ENCODE data around the gene PHKB. TPM values are rescaled to one million over a fixed set of nuclear protein-coding genes. Genes with fewer than 3 reads are reported as not detected.

Gene PHKB
- total RNA-seq, 4 donors from 2014 or later, result 19.8 to 29.6 (median 25.2) TPM

DNA sequence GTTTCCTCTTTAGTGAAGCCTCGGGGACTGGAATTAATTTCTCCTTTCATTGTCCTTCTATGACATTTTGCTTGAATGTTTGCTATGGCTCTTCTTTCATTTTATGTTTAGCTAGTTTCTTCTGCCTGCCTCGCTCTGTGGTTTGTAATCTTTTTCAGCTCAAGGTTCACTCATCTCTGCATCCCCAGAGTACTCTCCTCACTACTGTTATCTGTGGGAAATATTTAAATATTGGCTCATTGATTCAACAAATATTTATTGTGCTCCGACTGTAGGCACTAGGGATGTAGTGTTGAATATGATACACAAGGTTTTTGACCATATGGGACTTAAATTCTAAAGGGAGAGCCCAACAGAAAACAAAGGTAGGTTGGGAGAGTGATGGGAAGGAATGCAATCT, 195.9 kb downstream of the PHKB start:
- no peak for DNase-seq (ENCODE audit: low spot score in 2 of 2)
- H3K4me3 ChIP-seq (ENCODE audit: low read depth, poor library complexity, severe bottlenecking), result no peak overlapping the region
- intact Hi-C loops (cut with DNase I; ENCODE audit: low total_unique reads), result no loop called here
- WGBS, 2 donors, result 92 to 98% methylated on average over 3 of the region's 3 CpGs
- TF ChIP-seq CTCF (IDR thresholded peaks at IDR 0.05) (no peak), POLR2A (IDR thresholded peaks at IDR 0.05) (no peak)

DNA sequence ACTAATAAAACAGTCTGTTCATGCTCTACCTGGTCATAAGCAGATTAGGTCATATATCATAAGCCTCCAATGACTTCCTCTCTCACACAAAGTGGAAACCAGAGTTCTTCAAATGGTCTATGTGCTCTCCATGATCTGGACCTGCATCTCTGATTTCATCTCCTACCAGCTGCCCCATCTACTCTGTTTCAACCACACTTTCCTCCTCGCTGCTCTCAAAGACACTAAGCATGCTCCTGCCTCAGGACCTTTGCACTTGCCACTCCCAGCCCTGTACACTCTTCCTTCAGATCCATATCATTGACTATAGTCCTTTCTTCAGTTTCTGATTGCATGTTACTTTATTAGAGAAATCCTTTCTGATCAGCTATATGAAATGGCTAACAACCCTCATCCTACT, 196.8 kb downstream of the PHKB start:
- intact Hi-C loops (cut with DNase I; ENCODE audit: low total_unique reads), result no loop called here
- TF ChIP-seq POLR2A (IDR thresholded peaks at IDR 0.05), result no peak
- no peak for TF ChIP-seq CTCF (IDR thresholded peaks at IDR 0.05)
- 97 to 100% methylated on average over 1 of the region's 1 CpG for WGBS, 2 donors
- no peak overlapping the region for H3K4me3 ChIP-seq (ENCODE audit: low read depth, poor library complexity, severe bottlenecking)
- DNase-seq (ENCODE audit: low spot score in 2 of 2), result no peak

- no peak for TF ChIP-seq POLR2A (IDR thresholded peaks at IDR 0.05)
- no peak for TF ChIP-seq CTCF (IDR thresholded peaks at IDR 0.05)
- WGBS, 2 donors, result 87 to 90% methylated on average over 4 of the region's 4 CpGs
- intact Hi-C loops (cut with DNase I; ENCODE audit: low total_unique reads), result no loop called here
- DNase-seq (ENCODE audit: low spot score in 2 of 2), result no peak
- no peak overlapping the region for H3K4me3 ChIP-seq (ENCODE audit: low read depth, poor library complexity, severe bottlenecking)
Observed at GRCh38 chr16:47660540-47660939, 199.4 kb downstream of the PHKB start.

GRCh38 chr16:47664653-47665325, 203.7 kb downstream of the PHKB start:
- no peak for DNase-seq (ENCODE audit: low spot score in 2 of 2)
- no peak for TF ChIP-seq CTCF (IDR thresholded peaks at IDR 0.05)
- H3K4me3 ChIP-seq (ENCODE audit: low read depth, poor library complexity, severe bottlenecking), result no peak overlapping the region
- WGBS, 2 donors, result 67 to 74% methylated on average over 4 of the region's 4 CpGs
- intact Hi-C loops (cut with DNase I; ENCODE audit: low total_unique reads), result no loop called here

GRCh38 chr16:47666434-47666833, 205.3 kb downstream of the PHKB start:
- intact Hi-C loops (cut with DNase I; ENCODE audit: low total_unique reads), result no loop called here
- no peak for DNase-seq (ENCODE audit: low spot score in 2 of 2)
- no peak overlapping the region for H3K4me3 ChIP-seq (ENCODE audit: low read depth, poor library complexity, severe bottlenecking)
- 98 to 99% methylated on average over 3 of the region's 3 CpGs for WGBS, 2 donors
- TF ChIP-seq POLR2A (IDR thresholded peaks at IDR 0.05) (no peak), CTCF (IDR thresholded peaks at IDR 0.05) (no peak)

GRCh38 chr16:47667956-47668355, 206.8 kb downstream of the PHKB start:
- TF ChIP-seq POLR2A (IDR thresholded peaks at IDR 0.05) (no peak), CTCF (IDR thresholded peaks at IDR 0.05) (no peak)
- 96 to 98% methylated on average over 6 of the region's 6 CpGs for whole genome bisulfite sequencing, 2 donors
- intact Hi-C loops (cut with DNase I; ENCODE audit: low total_unique reads), result no loop called here
- DNase-seq (ENCODE audit: low spot score in 2 of 2), result no peak
- no peak overlapping the region for H3K4me3 ChIP-seq (ENCODE audit: low read depth, poor library complexity, severe bottlenecking)

All from lower leg skin (tissue), 4 donors.